ENCODE data around the gene HMGCR.

- no peak for TF ChIP-seq POLR2A (IDR thresholded peaks at IDR 0.05; ENCODE audit: low read depth, low read length)
- no peak for TF ChIP-seq POLR2AphosphoS5 (IDR thresholded peaks at IDR 0.05; ENCODE audit: low read depth, low read length)
These were observed 36.9 kb upstream of the HMGCR start for GRCh38 chr5:75300084-75300483.
